Measurements from ENCODE around the gene MYOCD.

- no peak for TF ChIP-seq EGR1 (IDR thresholded peaks at IDR 0.05; ENCODE audit: low read depth)
- TF ChIP-seq MAX (IDR thresholded peaks at IDR 0.05): no peak
- no peak for TF ChIP-seq POLR2A (IDR thresholded peaks at IDR 0.05; ENCODE audit: borderline replicate concordance, extremely low read depth, insufficient read depth, insufficient read length)
Observed at GRCh38 chr17:12814718-12815117, 149.0 kb downstream of the MYOCD start.
